Breast epithelium (tissue), 4 donors: ENCODE data around the gene CABLES1. TPM values are rescaled to one million over a fixed set of nuclear protein-coding genes. Genes with fewer than 3 reads are reported as not detected.
A peak's percentile ranks its signal among the peaks of the same experiment; 100 is the strongest.

ENCODE experiments used
- DNase-seq, 2 donors: peaks; one replicate each; pipeline ENCODE4 v3.0.0-alpha.2; 2019; ENCODE audit warnings: low spot score in 2 of 2
- H3K27ac ChIP-seq, 2 donors: fragments of 200-600 bp; sonication (generic) in 1 of 2; one replicate each; pipeline ENCODE4 v1.5.1; 2016 to 2019; ENCODE audit warnings: mild to moderate bottlenecking in 1 of 2
- H3K27me3 ChIP-seq, 2 donors: fragments of 200-600 bp; sonication (generic) in 1 of 2; one replicate each; pipeline versions ENCODE4 v1.5.1 to v1.6.0; 2017 to 2019; ENCODE audit warnings: control low read depth in 1 of 2, mild to moderate bottlenecking in 1 of 2
- H3K36me3 ChIP-seq: fragments of 200-600 bp; one replicate; pipeline ENCODE4 v1.5.1; 2019
- H3K4me1 ChIP-seq, 2 donors: fragments of 200-600 bp; sonication (generic); one replicate each; pipeline ENCODE4 v1.5.1; 2016 to 2019; ENCODE audit warnings: control low read depth in 1 of 2
- H3K4me3 ChIP-seq, 3 donors: fragments of 200-600 bp; sonication (generic); 1 replicate in 2 of 3; 2 replicates in 1 of 3; pipeline ENCODE4 v1.5.1; 2016 to 2019; ENCODE audit warnings: mild to moderate bottlenecking in 3 of 3, moderate library complexity in 2 of 3
- H3K9me3 ChIP-seq, 2 donors: fragments of 200-600 bp; sonication (generic) in 1 of 2; one replicate each; pipeline ENCODE4 v1.5.1; 2016 to 2019; ENCODE audit warnings: control low read depth in 1 of 2
- POLR2A ChIP-seq: fragments of 450-650 bp; IDR thresholded peaks from one replicate; pipeline ENCODE4 v1.6.1; 2016; ENCODE audit warnings: antibody characterized with exemption, mild to moderate bottlenecking, moderate library complexity
- POLR2AphosphoS5 ChIP-seq, 3 donors: sonication (generic); formaldehyde crosslinking; IDR thresholded peaks; one replicate each; pipeline ENCODE4 v1.6.1; 2017; ENCODE audit warnings: antibody characterized with exemption in 3 of 3
- intact Hi-C: fragments of 100-400 bp; cut with DNase I; formaldehyde crosslinking; loops from one replicate; pipeline ENCODE4 v1.15.1; 2023; ENCODE audit warnings: low total_unique reads
- total RNA-seq, 3 donors: library from RNA; depleted of rRNA; stranded (reverse); fragments of >200 nt; gene quantifications; one replicate each; pipeline ENCODE4 v1.1.0, GENCODE V29; 2016
- TF ChIP-seq, protein P1 (sequence below), 3 donors: fragments of 450-650 bp; IDR thresholded peaks; one replicate each; pipeline ENCODE4 v1.5.1; 2016 to 2017; ENCODE audit warnings: antibody characterized with exemption in 3 of 3, mild to moderate bottlenecking in 3 of 3, moderate library complexity in 3 of 3

The CABLES1 gene
- total RNA-seq, 3 donors from 2014 or later, result 18.1 to 28.7 (median 22.3) TPM

DNA sequence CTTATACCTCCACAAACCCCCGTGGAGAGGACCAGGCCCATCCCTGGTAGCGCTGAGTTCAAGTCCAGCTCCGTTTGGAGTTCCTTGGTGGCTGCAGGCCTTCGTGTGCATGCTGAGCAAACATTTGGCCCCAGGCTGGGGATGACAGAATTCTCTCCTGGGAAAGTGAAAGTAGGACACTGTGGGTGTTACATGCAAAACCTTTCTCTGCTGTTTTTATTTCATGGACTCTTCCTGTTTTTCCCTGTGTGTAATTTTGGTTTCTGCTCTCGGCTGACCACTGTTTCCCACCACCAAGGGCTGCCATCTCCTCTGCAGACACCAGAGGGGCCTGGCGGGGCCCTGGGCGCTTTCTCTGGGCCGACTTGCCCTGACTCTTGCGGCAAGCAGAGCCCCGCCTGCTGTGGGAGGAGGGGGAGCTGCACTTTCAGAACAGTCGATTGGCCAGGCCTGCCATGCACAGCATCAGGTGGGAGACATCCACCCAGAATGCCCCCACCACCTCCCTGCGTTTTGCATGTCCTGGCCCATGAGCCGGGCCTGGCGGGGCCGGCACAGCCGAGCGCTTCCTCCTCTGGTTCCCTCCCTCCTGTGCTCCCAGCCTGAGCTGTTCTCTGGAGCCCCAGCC, 102.4 kb downstream of the CABLES1 start:
- intact Hi-C loops, result no loop called here
- Histone ChIP-seq H3K9me3 (no peaks in the 10 kb centered on the region), H3K27me3 (no peaks in the 10 kb centered on the region), H3K4me1 (peaks cover 13% of the 10 kb centered on the region in 2 donors), H3K27ac (peak overlapping the region; percentile 91 to 92), H3K36me3 (no peaks in the 10 kb centered on the region), H3K4me3 (peak overlapping the region; percentile 1 to 67 (median 41))
- peak; percentile 60 to 71 for DNase-seq
- TF ChIP-seq, protein P1, sequence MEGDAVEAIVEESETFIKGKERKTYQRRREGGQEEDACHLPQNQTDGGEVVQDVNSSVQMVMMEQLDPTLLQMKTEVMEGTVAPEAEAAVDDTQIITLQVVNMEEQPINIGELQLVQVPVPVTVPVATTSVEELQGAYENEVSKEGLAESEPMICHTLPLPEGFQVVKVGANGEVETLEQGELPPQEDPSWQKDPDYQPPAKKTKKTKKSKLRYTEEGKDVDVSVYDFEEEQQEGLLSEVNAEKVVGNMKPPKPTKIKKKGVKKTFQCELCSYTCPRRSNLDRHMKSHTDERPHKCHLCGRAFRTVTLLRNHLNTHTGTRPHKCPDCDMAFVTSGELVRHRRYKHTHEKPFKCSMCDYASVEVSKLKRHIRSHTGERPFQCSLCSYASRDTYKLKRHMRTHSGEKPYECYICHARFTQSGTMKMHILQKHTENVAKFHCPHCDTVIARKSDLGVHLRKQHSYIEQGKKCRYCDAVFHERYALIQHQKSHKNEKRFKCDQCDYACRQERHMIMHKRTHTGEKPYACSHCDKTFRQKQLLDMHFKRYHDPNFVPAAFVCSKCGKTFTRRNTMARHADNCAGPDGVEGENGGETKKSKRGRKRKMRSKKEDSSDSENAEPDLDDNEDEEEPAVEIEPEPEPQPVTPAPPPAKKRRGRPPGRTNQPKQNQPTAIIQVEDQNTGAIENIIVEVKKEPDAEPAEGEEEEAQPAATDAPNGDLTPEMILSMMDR (IDR thresholded peaks at IDR 0.05), result peak in 2 of 3 donors; percentile 25 to 40
- TF ChIP-seq POLR2AphosphoS5 (IDR thresholded peaks at IDR 0.05), result no peak

DNA sequence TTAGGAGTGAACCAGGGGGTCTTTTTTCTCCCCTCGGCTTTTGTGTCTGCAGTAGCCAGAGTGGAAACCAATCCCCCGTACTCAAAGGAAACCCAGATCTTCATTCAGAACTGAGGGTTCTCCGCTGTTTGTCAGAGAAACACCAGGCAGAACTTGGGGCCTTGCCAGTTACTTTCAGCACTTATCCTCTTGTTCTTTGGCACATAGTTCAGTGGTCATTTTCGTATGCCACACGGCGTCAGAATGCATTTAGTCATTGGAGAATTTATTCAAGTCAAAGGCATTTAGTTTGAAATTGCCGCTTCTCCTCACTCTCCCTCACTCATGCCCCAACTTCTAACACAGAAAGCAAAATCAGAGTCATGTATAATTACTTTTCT, 102.9 kb downstream of the CABLES1 start:
- Histone ChIP-seq H3K27me3 (no peaks in the 10 kb centered on the region), H3K27ac (peak overlapping the region; percentile 91 to 92), H3K36me3 (no peaks in the 10 kb centered on the region), H3K9me3 (no peaks in the 10 kb centered on the region), H3K4me3 (peak overlapping the region; percentile 1 to 67 (median 41)), H3K4me1 (peaks cover 13% of the 10 kb centered on the region in 2 donors)
- TF ChIP-seq POLR2AphosphoS5 (IDR thresholded peaks at IDR 0.05) (no peak), POLR2A (no peak)
- TF ChIP-seq, protein P1 (IDR thresholded peaks at IDR 0.05), result no peak
- peak in 1 of 2 donors; percentile 57 for DNase-seq
- intact Hi-C loops, result no loop called here

GRCh38 chr18:23238651-23239349, 103.5 kb downstream of the CABLES1 start:
- intact Hi-C loops, result no loop called here
- H3K27me3 ChIP-seq, result no peaks in the 10 kb centered on the region
- TF ChIP-seq, protein P1 (IDR thresholded peaks at IDR 0.05), result no peak
- TF ChIP-seq POLR2AphosphoS5 (IDR thresholded peaks at IDR 0.05), result no peak
- TF ChIP-seq POLR2A, result no peak
- H3K27ac ChIP-seq, result peak overlapping the region; percentile 91 to 92
- H3K4me3 ChIP-seq, result no peak overlapping the region
- no peaks in the 10 kb centered on the region for H3K9me3 ChIP-seq
- no peaks in the 10 kb centered on the region for H3K36me3 ChIP-seq
- DNase-seq, result peak in 1 of 2 donors; percentile 56
- H3K4me1 ChIP-seq, result peaks cover 13% of the 10 kb centered on the region in 2 donors

- intact Hi-C loops, result no loop called here
- H3K27me3 ChIP-seq, result no peaks in the 10 kb centered on the region
Measured at GRCh38 chr18:23239350-23239692, 104.0 kb downstream of the CABLES1 start.

More at GRCh38 chr18:23239350-23239692, 104.0 kb downstream of the CABLES1 start:
- Histone ChIP-seq H3K4me3 (no peak overlapping the region), H3K27ac (peak overlapping the region in 1 of 2 donors; percentile 91), H3K9me3 (no peaks in the 10 kb centered on the region), H3K4me1 (peaks cover 13% of the 10 kb centered on the region in 2 donors), H3K36me3 (no peaks in the 10 kb centered on the region)
- no peak for DNase-seq
- TF ChIP-seq POLR2A (no peak), POLR2AphosphoS5 (IDR thresholded peaks at IDR 0.05) (no peak)
- TF ChIP-seq, protein P1 (IDR thresholded peaks at IDR 0.05), result no peak
